IPS-18c (cell line): ENCODE data around the gene MNX1.

Source experiments
- H3K4me3 ChIP-seq: 2 replicates; pipeline ENCODE4 v1.7.0; 2013; ENCODE audit warnings: low read depth, mild to moderate bottlenecking, low read length, moderate library complexity; ENCODE audit not compliant: insufficient read depth
- H3K9me3 ChIP-seq: one replicate; pipeline ENCODE4 v1.6.1; 2013; ENCODE audit warnings: mild to moderate bottlenecking, low read length, moderate library complexity; ENCODE audit not compliant: control insufficient read depth, insufficient read depth

The MNX1 gene

GRCh38 chr7:157035979-157036378 lies 25.5 kb upstream of the MNX1 start:
- Histone ChIP-seq H3K4me3 (no peak overlapping the region), H3K9me3 (peaks cover 2% of the 10 kb centered on the region)

GRCh38 chr7:157035302-157035701 lies 24.8 kb upstream of the MNX1 start:
- no peak overlapping the region for H3K4me3 ChIP-seq
- peaks cover 2% of the 10 kb centered on the region for H3K9me3 ChIP-seq

GRCh38 chr7:157033483-157034473 lies 23.3 kb upstream of the MNX1 start:
- H3K4me3 ChIP-seq = no peak overlapping the region

GRCh38 chr7:157032644-157033482 lies 22.4 kb upstream of the MNX1 start:
- Histone ChIP-seq H3K4me3 (no peak overlapping the region), H3K9me3 (no peaks in the 10 kb centered on the region)

More at GRCh38 chr7:157033483-157034473, 23.3 kb upstream of the MNX1 start:
- H3K9me3 ChIP-seq = no peaks in the 10 kb centered on the region

- Histone ChIP-seq H3K4me3 (no peak overlapping the region), H3K9me3 (no peaks in the 10 kb centered on the region)
These were observed 21.7 kb upstream of the MNX1 start for GRCh38 chr7:157032128-157032527.

GRCh38 chr7:157028199-157028903 lies 17.9 kb upstream of the MNX1 start:
- Histone ChIP-seq H3K9me3 (no peaks in the 10 kb centered on the region), H3K4me3 (no peak overlapping the region)

GRCh38 chr7:157027568-157028198 lies 17.2 kb upstream of the MNX1 start:
- H3K4me3 ChIP-seq = no peak overlapping the region
- H3K9me3 ChIP-seq = no peaks in the 10 kb centered on the region

- Histone ChIP-seq H3K4me3 (no peak overlapping the region), H3K9me3 (peaks cover 3% of the 10 kb centered on the region)
These were observed 14.3 kb upstream of the MNX1 start for GRCh38 chr7:157024716-157025115.

- H3K4me3 ChIP-seq = no peak overlapping the region
- peaks cover 3% of the 10 kb centered on the region for H3K9me3 ChIP-seq
These were observed 13.1 kb upstream of the MNX1 start for GRCh38 chr7:157023589-157023905.

GRCh38 chr7:157022681-157023588 lies 12.5 kb upstream of the MNX1 start:
- peaks cover 3% of the 10 kb centered on the region for H3K9me3 ChIP-seq
- H3K4me3 ChIP-seq = 0 out of 2 replicates have a peak overlapping the region, but pooled peaks have one; percentile 20

GRCh38 chr7:157021871-157022680 lies 11.6 kb upstream of the MNX1 start:
- H3K4me3 ChIP-seq = peak overlapping the region; percentile 24
- H3K9me3 ChIP-seq = peaks cover 3% of the 10 kb centered on the region

- Histone ChIP-seq H3K4me3 (peak overlapping the region; percentile 24), H3K9me3 (peaks cover 3% of the 10 kb centered on the region)
These were observed 10.8 kb upstream of the MNX1 start for GRCh38 chr7:157021071-157021870.

- no peak overlapping the region for H3K4me3 ChIP-seq
- peaks cover 3% of the 10 kb centered on the region for H3K9me3 ChIP-seq
These were observed 10.1 kb upstream of the MNX1 start for GRCh38 chr7:157020514-157021070.

- peaks cover 3% of the 10 kb centered on the region for H3K9me3 ChIP-seq
- H3K4me3 ChIP-seq = no peak overlapping the region
These were observed 9.4 kb upstream of the MNX1 start for GRCh38 chr7:157019718-157020451.
